DMS79 (cell line): ENCODE data around the gene CRP.
"Not testable (repeated sequence)": the region's sequence is repeated elsewhere in the genome, so short reads cannot be mapped to it uniquely, and the experiment has no call there.

Experiments used
- DNase-seq: peaks from one replicate; lab custom pipeline; 2025; lab: John Stamatoyannopoulos, UW

CRP gene

DNA sequence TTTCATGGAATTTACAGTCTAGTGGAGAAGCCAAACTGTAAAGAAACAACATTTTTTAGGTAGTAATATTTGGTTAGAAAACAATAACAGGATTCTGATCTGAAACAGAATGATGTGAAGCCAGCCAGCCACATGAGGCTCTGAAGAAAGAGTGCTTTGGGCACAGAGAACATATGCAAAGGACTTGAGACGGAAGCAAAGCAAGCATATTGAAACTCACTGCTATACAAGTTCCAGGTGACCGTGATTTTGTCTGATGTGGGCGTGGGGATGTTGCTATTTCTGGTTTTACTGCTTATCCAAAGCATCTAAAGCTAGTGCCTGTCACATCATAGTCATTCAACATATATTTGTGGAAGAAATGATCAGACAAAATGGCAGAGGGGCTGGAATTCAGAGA lies 14.7 kb downstream of the CRP start:
- no peak for DNase-seq

DNA sequence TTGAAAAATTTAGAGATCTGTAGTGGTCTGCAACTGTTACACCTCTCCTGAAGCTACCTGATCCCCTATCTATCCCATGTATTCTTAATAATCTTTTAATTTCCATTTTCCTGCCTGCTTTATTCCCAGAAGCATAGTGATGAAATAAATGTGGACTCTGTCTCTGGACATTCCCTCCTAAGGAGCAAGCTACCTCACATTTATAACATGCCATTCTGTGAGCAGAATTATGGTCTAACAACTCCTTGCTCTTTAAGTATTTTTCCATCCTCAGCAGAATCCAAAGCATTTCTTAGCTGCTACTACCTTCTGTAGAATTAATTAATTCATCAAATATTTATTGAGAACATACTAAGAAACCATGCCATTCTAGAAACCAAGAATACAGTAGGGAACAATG lies 15.1 kb downstream of the CRP start:
- no peak for DNase-seq

GRCh38 chr1:159687511-159687910 lies 26.9 kb downstream of the CRP start:
- DNase-seq: no peak

GRCh38 chr1:159686599-159687299 lies 27.6 kb downstream of the CRP start:
- no peak for DNase-seq

DNA sequence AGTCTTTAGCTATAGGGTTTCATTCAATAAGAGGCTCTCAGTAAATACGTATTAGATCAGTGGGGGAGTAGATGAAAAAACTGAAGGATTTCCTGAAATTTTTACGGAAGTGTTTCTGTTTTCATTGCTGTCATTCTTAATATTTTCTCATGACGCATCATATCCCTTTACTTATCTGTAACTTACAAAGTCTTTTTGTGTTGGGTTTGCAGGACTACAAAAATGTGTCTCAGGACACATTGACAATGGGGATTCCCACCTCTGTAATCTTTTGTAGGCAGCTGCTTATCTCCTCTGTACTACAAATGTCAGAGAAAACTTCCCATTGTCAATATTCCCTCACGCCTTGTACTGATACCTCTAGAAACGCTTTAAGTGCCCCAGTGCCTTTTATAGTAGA lies 35.5 kb downstream of the CRP start:
- no peak for DNase-seq

DNA sequence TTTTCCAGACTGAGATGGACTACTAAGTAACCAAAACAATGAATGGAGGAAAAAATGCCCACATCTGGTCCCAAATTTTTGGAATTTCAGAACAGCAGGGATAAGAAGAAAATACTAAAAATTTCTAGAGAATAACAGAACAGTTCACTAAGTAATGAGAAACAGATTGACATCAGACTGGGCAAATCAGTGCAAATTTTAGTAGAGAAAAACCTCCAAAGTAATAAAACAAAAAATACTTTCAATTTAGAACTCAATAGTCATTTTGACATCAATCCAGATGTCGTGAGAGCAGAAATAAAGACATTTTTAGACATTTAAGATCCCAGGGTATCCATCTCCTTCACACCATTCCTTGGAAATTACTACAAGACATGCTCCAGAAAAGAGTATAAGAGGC lies 39.3 kb downstream of the CRP start:
- DNase-seq: no peak

DNA sequence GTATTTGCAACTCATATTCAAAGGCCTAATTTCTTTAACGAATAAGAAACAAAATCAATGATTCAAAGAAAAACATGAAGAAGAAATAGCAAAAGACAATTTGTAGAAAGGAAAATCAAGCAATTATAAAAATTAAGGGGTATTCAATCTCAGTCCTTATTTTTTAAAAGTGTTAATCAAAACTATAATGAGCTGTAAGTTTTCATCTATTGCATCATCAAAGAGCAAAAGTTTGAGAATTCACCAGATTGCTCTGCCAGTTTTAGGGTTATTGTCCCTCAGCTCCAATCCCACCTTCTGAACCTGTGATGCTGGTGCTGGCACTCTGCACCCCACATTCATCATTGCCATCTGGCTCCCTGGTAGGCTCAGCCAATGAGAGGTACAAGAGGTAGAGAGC lies 42.0 kb downstream of the CRP start:
- DNase-seq: not testable (repeated sequence)

GRCh38 chr1:159669338-159669737 lies 45.1 kb downstream of the CRP start:
- DNase-seq: no peak

DNA sequence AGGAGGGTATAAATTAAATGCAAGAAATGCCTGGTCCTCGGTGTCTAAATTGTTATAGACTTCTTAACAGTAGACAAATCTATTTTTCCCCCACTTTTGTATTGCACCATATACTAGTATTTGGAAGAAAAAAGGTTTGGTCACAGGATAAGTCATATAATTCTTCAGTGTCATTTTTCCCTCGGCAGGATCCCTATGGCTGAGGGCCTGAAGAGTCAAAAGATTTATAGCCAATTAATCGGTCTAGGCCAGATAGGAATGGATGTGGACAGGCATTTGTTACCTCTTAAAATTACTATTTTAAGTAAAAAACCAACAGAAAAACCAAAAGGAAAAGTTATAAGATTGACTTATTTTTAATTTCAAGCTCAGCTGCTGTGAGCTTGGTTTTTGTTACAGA lies 45.6 kb downstream of the CRP start:
- DNase-seq: no peak

DNA sequence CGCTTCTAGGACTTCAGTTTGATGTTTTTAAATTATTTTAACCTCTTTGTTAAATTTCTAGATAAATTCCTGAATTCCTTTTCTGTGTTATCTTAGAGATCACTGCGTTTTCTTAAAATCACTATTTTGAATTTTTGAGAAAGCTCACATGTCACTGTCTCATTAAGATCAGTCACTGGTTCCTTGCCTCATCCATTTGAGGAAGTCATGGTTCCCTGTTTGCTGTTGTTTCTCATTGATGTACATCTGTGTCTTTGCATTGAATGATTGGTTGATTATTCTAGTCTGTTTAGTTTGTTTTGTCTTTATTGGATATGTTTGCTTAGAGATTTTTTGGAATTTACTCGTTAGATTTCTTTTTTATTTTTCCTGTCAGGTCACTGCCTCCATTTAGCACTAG lies 50.1 kb downstream of the CRP start:
- no peak for DNase-seq

GRCh38 chr1:159663552-159663951 lies 50.8 kb downstream of the CRP start:
- no peak for DNase-seq
